ENCODE data around the gene PALS2.

Gene PALS2

DNA sequence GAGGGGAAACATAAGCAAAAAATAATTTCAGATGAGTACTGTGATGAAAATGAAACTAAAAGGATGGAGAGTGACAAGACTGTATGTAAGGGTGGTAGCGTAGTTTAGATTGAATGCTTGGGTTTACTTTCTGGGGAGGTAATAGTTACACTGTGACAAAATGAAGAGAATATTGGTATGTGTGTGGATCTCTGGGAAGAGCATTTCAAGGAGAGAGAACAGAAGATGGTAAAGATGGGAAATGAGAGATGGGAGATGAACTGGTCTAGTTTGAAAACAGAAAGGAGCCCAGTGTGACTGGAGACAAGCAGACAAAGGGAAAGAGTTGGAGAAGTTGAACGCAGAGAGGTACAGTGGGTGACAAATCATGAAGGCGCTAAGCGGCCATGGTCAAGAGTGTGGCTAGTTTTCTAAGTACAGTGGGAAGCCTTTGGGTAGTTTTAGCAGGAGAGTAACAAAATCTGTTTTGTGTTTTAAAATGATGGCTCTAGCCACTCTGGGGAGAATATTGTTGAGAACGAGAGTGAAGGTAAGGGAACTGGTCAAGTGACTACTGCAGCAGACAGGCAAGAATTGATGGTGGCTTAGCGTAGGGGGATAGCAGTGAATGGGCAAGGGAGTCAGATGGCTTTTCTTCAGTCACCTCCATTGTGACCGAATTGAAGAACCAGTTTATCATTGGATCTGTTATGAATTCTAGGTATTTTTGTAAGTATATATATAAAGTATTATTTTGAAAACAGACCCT lies 22.6 kb downstream of the PALS2 start:
- DNase-seq, result no peak

DNA sequence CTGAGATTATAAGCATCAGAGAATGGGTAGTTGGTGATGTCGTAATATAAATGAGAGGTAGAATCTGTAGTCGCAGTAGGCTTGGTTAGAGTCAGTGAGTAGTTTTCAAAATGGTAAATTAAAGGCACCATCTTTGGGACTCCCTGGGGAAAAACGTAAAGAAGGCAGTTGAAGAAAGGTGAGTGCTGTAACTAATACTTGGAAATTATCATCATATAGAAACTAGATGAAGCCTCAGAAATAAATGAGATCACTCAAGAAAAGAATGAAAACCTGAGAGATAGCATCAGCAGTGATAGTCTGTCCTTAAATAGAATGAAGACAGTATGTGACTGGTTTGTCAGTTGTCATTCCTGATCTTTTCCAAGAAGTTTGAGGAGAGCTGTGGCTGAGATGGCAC lies 23.8 kb downstream of the PALS2 start:
- DNase-seq, result no peak

DNA sequence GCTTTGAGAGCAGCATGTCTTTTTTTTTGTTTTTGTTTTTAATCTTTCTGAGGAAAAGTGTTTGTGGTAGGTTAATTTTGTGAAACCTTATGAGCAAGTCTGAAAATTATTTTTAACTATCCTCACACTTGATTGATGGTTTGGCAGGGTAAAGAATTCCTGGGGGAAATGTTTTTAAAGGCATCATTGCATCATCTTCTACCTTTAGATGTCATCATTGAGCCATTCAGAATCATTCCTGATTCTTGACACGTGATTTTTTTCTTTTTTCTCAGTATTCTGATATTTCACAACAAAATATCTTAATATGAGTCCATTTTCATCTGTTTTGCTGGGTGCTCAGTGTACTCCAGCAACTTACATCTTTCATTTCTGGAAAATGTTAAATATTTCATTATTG lies 28.3 kb downstream of the PALS2 start:
- DNase-seq, result no peak

- DNase-seq, result no peak
Observed at GRCh38 chr7:24602860-24603456, 29.7 kb downstream of the PALS2 start.

- DNase-seq, result no peak
Observed at GRCh38 chr7:24604630-24605029, 31.4 kb downstream of the PALS2 start.

- DNase-seq, result no peak
Observed at GRCh38 chr7:24608504-24608903, 35.3 kb downstream of the PALS2 start.

- no peak for DNase-seq
Observed at GRCh38 chr7:24609059-24609458, 35.8 kb downstream of the PALS2 start.

GRCh38 chr7:24609570-24609969 lies 36.3 kb downstream of the PALS2 start:
- no peak for DNase-seq

DNA sequence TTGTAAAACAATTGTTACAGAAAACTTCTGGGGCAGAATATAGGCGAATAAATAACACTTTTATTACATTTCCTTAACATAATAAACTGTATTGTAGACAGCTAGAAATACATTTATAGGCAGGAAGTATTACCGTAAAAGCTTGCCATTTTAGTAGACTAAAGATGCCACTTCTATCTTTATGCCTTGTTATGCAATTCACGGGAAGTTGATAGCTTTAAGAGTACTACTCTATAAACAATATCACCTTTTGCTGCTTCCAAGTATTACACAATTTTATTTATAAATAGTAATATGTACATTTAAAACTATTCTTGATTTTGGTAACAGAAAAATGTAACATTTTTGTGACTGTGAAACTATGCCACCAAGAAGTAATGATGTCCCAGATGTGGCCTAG lies 37.9 kb downstream of the PALS2 start:
- DNase-seq, result no peak

DNA sequence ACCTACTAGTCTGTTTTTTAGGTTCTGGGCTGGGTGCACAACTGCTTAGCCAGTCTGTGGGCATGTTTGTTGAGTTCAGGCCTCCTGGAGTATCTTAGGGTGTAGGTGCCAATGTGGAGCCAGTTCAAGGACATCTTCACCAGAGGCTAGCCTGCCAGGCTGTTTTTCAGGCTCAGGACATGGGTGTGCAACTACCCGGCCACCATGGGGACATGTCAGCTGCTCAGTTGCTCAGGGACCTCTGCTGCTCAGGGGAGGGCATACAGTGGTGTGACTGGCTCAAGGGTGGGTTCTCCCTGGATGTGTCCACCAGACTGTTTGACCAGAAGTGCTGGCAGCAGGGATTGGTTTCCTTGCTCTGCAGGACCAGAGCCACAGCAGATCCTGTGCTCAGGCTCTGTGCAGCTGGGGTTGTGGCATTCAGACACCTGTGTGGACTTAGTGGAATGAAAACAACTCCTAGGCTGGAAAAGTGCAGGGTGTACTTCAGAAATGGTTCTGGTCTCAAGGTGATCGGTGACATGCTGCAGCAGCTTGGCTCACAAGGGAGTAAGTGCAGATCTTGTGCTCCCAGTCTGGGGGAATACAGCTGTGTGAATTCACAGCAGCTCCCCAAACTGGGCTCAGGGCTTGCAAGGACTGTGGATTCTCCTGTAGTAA lies 44.8 kb downstream of the PALS2 start:
- DNase-seq, result no peak

- DNase-seq, result no peak
Observed at GRCh38 chr7:24619978-24620377, 46.7 kb downstream of the PALS2 start.

DNA sequence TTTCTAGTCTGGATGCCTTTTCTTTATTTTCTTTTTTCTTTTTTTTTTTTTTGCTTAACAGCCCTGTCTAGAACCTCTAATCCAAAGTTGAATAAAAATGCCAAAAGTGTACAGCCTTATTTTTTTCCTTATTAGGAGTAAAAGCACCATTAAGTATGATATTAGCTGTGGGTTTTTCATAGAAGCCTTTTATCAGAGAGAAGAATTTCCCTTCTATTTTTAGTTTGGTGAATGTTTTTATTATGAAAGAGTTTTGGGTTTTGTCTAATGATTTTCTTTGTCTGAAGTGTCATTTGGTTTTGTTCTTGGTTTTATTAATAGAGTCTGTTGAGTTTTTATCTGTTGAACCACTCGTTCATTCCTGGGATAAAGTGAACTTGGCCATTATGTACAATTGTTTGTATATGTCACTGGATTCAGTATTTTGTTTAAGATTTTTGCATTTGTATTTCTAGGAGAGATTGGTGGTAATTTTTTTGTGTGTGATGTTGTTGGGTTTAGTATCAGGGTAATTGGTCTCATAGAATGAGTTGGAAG lies 49.5 kb downstream of the PALS2 start:
- no peak for DNase-seq
